Esophagus squamous epithelium (tissue), 5 donors: ENCODE measurements around the gene UGT1A10. TPM values are rescaled to one million over a fixed set of nuclear protein-coding genes. Genes with fewer than 3 reads are reported as not detected.

Experiments used
- DNase-seq: peaks from one replicate; lab custom pipeline; 2025; lab: John Stamatoyannopoulos, UW
- H3K27ac ChIP-seq, 4 donors: fragments of 200-600 bp; sonication (generic); one replicate each; pipeline ENCODE4 v1.5.1; 2016 to 2019; ENCODE audit warnings: mild to moderate bottlenecking in 1 of 4
- H3K27me3 ChIP-seq, 4 donors: fragments of 200-600 bp; sonication (generic); 1 replicate in 3 of 4; 2 replicates in 1 of 4; pipeline versions ENCODE4 v1.5.1 to v1.6.0; 2017 to 2021; ENCODE audit warnings: antibody characterized with exemption in 1 of 4
- H3K36me3 ChIP-seq, 3 donors: fragments of 200-600 bp; sonication (generic); one replicate each; pipeline ENCODE4 v1.5.1; 2016 to 2019
- H3K4me1 ChIP-seq, 3 donors: fragments of 200-600 bp; sonication (generic); one replicate each; pipeline ENCODE4 v1.5.1; 2017 to 2019
- H3K4me3 ChIP-seq, 4 donors: fragments of 200-600 bp; sonication (generic); 1 replicate in 3 of 4; 2 replicates in 1 of 4; pipeline ENCODE4 v1.5.1; 2016 to 2019; ENCODE audit warnings: mild to moderate bottlenecking in 2 of 4, moderate library complexity in 1 of 4
- H3K9me3 ChIP-seq, 3 donors: fragments of 200-600 bp; sonication (generic); one replicate each; pipeline ENCODE4 v1.5.1; 2016 to 2019
- POLR2A ChIP-seq, 4 donors: fragments of 450-650 bp; IDR thresholded peaks; one replicate each; pipeline ENCODE4 v1.6.1; 2017; ENCODE audit warnings: antibody characterized with exemption in 4 of 4, mild to moderate bottlenecking in 4 of 4, moderate library complexity in 3 of 4
- WGBS, 2 donors: methylation state at CpG; one replicate each; pipeline ENCODE4 v1.1.5; 2018; 5-methylcytosine and 5-hydroxymethylcytosine counted together
- intact Hi-C: fragments of 100-400 bp; cut with DNase I; formaldehyde crosslinking; loops from one replicate; pipeline ENCODE4 v1.15.0; 2022
- total RNA-seq, 4 donors: library from RNA; depleted of rRNA; stranded (reverse); fragments of >200 nt; gene quantifications; one replicate each; pipeline ENCODE4 v1.1.0, GENCODE V29; 2016
- TF ChIP-seq, protein P1 (sequence below), 6 experiments: fragments of 450-650 bp in 4 of 6; fragments of 200-600 bp in 2 of 6; sonication (generic) in 2 of 6; IDR thresholded peaks; one replicate each; pipeline ENCODE4 v1.5.1; 2016 to 2019; ENCODE audit warnings: antibody characterized with exemption in 6 of 6, mild to moderate bottlenecking in 4 of 6, moderate library complexity in 4 of 6
- donor health status: DM: yes; HTN: yes; CAD: no.

Gene UGT1A10
- total RNA-seq, 4 donors from 2014 or later = 12.4 to 45.0 (median 23.9) TPM

DNA sequence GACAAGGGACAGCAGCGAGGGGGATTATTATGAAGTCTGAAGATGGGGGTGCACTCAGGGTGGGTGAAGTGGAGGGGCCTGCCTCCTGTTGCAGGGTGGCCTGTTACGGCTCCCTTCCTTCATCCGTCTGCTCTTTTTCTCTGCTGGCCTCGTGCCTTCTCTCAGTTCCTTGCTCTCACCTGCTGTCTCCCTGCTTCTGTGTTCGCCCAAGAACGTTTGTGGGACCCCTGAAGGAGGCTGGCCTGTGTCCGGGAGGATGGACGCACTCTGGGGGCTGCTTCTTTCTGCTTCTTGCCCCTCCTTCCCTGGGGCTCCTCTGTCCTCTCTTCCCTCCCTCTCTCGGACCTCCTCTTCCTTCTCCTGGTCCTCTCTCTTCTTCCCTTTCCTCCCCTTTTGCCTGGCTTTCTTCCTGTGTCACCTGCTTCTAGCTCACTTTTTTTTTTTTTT is 155.7 kb downstream of the UGT1A10 start:
- no peak for DNase-seq
- TF ChIP-seq POLR2A (IDR thresholded peaks at IDR 0.05) = no peak
- TF ChIP-seq, protein P1, sequence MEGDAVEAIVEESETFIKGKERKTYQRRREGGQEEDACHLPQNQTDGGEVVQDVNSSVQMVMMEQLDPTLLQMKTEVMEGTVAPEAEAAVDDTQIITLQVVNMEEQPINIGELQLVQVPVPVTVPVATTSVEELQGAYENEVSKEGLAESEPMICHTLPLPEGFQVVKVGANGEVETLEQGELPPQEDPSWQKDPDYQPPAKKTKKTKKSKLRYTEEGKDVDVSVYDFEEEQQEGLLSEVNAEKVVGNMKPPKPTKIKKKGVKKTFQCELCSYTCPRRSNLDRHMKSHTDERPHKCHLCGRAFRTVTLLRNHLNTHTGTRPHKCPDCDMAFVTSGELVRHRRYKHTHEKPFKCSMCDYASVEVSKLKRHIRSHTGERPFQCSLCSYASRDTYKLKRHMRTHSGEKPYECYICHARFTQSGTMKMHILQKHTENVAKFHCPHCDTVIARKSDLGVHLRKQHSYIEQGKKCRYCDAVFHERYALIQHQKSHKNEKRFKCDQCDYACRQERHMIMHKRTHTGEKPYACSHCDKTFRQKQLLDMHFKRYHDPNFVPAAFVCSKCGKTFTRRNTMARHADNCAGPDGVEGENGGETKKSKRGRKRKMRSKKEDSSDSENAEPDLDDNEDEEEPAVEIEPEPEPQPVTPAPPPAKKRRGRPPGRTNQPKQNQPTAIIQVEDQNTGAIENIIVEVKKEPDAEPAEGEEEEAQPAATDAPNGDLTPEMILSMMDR (IDR thresholded peaks at IDR 0.05) = no peak
- H3K4me3 ChIP-seq = no peak overlapping the region
- H3K27ac ChIP-seq = no peak overlapping the region
- no peaks in the 10 kb centered on the region for H3K4me1 ChIP-seq
- no peaks in the 10 kb centered on the region for H3K27me3 ChIP-seq
- H3K9me3 ChIP-seq = no peaks in the 10 kb centered on the region
- H3K36me3 ChIP-seq = no peaks in the 10 kb centered on the region
- intact Hi-C loops = no loop called here
- WGBS, 2 donors = 74 to 79% methylated on average over 9 of the region's 9 CpGs

DNA sequence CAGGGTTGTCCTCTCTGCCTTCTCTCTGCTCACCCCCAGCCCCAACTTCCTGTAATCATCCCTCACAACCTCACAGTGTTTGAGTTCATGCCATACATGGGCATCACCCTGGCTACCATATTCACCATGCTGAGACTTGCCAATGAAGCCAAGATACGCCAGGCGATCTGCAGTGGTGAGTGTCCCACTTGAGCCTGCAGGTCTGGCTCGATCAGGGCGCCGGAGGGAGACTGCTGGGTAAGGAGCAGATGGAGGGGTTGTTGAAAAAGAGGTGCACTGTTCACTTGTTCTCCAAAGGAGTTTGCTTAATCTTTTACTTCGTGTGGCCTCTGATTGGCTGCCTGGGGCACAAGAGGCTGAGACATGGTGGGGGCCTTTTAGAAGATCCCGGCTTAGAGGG is 156.5 kb downstream of the UGT1A10 start:
- Histone ChIP-seq H3K27ac (no peak overlapping the region), H3K36me3 (no peaks in the 10 kb centered on the region), H3K27me3 (no peaks in the 10 kb centered on the region), H3K4me3 (no peak overlapping the region), H3K9me3 (no peaks in the 10 kb centered on the region), H3K4me1 (no peaks in the 10 kb centered on the region)
- TF ChIP-seq POLR2A (IDR thresholded peaks at IDR 0.05) = no peak
- intact Hi-C loops = no loop called here
- no peak for DNase-seq
- WGBS, 2 donors = 78 to 87% methylated on average over 7 of the region's 7 CpGs

DNA sequence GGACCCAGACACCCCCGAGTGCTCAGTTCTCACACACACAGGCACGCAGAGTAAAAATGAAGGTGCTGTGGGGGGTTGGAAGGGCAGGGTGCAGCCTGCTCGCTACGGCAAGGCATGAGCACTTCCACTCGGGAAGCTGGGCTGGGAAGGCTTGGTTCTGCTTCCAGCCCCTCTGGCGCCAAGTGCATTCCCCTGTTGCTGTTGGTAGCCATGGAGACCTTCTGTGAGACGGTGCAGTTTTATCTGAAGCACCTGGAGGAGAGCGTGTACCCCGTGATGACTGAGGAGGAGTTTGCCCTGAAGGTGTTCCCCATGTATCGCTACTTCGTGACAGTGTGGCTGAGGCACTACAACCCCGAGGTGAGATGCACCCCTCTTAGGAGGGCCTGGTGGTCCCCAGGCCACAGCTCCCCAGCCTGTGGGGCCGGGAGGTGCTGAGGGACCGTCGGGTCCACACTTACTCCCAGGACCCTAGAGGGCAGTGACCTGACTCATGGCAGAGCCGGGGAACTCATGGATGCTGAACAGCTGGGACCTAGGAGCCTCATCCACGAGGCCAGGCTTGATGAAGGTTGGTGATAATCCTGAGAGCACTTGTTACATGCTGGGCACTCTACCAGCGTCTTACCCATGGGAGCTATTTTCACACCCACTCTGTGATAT is 157.3 kb downstream of the UGT1A10 start:
- TF ChIP-seq, protein P1 (IDR thresholded peaks at IDR 0.05) = no peak
- no peak for TF ChIP-seq POLR2A (IDR thresholded peaks at IDR 0.05)
- Histone ChIP-seq H3K36me3 (no peaks in the 10 kb centered on the region), H3K4me1 (no peaks in the 10 kb centered on the region), H3K9me3 (no peaks in the 10 kb centered on the region), H3K27me3 (no peaks in the 10 kb centered on the region), H3K27ac (no peak overlapping the region), H3K4me3 (no peak overlapping the region)
- intact Hi-C loops = no loop called here
- DNase-seq = no peak
- WGBS, 2 donors = no CpG with 5 or more reads among the region's 18 CpGs

DNA sequence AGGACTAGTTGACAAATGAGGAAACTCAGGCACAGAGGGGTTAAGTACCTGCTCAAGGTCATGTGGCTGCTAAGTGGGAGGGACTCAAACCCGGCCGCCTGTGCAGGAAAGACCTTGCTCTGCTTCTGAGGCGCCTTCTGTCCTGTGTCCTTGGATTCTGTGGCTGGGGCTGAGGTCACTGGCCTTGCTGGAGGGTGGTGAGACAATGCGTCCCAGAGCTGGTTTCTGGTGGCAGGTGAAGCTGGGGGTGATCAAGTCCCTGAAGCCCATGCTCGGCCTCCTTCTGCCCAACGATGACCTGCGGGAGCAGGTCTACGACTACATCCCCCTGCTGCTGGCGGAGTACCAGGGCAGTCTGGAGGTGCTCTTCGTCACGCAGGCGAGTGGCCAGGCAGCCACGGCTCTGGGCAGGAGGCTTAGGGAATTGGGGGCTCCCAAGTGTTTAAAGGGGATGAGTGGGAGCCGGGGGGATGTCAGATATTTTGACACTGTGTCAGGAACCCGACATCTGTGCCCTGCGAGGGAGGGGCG is 157.9 kb downstream of the UGT1A10 start:
- no peaks in the 10 kb centered on the region for H3K36me3 ChIP-seq
- no peaks in the 10 kb centered on the region for H3K9me3 ChIP-seq
- H3K4me3 ChIP-seq = no peak overlapping the region
- DNase-seq = no peak
- no peaks in the 10 kb centered on the region for H3K27me3 ChIP-seq
- TF ChIP-seq POLR2A (IDR thresholded peaks at IDR 0.05) = no peak
- TF ChIP-seq, protein P1 (IDR thresholded peaks at IDR 0.05) = no peak
- H3K27ac ChIP-seq = no peak overlapping the region
- H3K4me1 ChIP-seq = no peaks in the 10 kb centered on the region
- intact Hi-C loops = no loop called here
- 84 to 100% methylated on average over 1 to 9 of the region's 17 CpGs for WGBS, 2 donors

DNA sequence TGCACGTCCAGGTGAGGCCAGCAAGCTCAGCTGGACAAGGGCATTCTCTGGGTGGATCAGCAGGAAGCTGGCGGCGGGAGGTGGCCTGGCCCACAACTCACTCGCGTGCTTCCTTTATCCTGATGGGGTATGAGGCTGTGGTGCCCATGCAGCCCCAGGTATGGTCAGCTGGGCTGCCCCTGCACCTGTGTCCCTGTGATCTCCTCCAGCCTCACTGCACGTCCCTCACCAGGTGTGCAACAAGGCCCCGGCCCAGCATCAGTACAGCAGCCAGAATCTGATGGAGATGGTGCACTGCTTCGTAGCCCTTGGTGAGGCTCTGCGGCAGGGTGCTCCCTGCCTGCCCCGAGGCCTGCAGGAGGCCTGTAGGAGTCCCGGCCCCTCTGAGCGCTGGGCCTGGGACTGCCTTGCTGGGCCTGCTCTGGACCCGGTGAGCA is 159.5 kb downstream of the UGT1A10 start:
- no peak for DNase-seq

More for the DNA sequence above, 159.5 kb downstream of the UGT1A10 start:
- H3K9me3 ChIP-seq = no peaks in the 10 kb centered on the region
- H3K27me3 ChIP-seq = no peaks in the 10 kb centered on the region
- no peak overlapping the region for H3K4me3 ChIP-seq
- H3K36me3 ChIP-seq = no peaks in the 10 kb centered on the region
- no peak overlapping the region for H3K27ac ChIP-seq
- 89% methylated on average over 6 of the region's 13 CpGs; no CpG with 5 or more reads in 1 of the 2 donors for WGBS, 2 donors
- intact Hi-C loops = no loop called here
- H3K4me1 ChIP-seq = no peaks in the 10 kb centered on the region
- TF ChIP-seq, protein P1 (IDR thresholded peaks at IDR 0.05) = no peak
- no peak for TF ChIP-seq POLR2A (IDR thresholded peaks at IDR 0.05)
